Lung microvascular endothelial cell (primary cell): ENCODE data around the gene ADAR. TPM values are rescaled to one million over a fixed set of nuclear protein-coding genes. Genes with fewer than 3 reads are reported as not detected.
A peak's percentile ranks its signal among the peaks of the same experiment; 100 is the strongest.

Experiments
- DNase-seq, 2 donors: peaks; one replicate each; pipeline versions ENCODE4 v3.0.0 to v3.0.0-alpha.2; 2010; ENCODE audit warnings: low read depth in 2 of 2
- total RNA-seq: library from RNA; depleted of rRNA; stranded (reverse); fragments of >200 nt; gene quantifications from 2 replicates; pipeline ENCODE4 v1.2.1, GENCODE V29; 2014

The ADAR gene
- total RNA-seq, 1 donor from 2014 or later, result 66.5 TPM

- no peak for DNase-seq
These were observed 11.4 kb upstream of the ADAR start for GRCh38 chr1:154619181-154619948.

DNA sequence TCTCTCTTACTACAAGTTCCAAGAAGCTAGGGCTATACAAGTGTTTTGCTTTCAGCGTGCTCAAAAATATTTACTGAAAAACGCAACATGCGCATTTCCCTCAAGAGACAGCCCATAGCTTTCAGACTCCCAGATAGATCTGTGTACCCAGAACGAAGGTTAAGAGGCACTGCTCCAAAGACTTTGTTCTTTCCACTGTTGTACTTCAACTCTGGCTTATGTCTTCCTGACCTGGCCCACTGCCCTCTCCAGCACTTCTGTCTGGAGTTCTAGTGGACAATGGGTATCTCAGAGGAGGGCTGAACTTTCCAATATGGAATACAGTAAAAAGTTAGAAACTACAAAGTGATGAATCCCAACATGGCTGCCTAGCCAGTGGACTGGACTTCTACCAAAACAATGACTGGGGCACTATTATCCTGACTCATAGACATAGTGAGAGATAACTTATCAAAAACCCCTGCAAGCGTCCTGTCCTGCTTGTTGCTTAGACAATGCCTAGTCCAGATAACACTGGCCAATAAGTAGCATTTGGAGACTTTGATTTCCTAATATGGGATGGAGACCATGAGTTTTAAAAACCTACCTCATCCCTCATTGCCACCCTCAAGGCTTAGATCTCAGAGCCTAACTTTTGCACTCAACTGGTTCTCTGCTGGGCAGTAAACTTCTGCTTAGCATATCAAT, 8.8 kb upstream of the ADAR start:
- DNase-seq, result peak in 1 of 2 donors; percentile 21

DNA sequence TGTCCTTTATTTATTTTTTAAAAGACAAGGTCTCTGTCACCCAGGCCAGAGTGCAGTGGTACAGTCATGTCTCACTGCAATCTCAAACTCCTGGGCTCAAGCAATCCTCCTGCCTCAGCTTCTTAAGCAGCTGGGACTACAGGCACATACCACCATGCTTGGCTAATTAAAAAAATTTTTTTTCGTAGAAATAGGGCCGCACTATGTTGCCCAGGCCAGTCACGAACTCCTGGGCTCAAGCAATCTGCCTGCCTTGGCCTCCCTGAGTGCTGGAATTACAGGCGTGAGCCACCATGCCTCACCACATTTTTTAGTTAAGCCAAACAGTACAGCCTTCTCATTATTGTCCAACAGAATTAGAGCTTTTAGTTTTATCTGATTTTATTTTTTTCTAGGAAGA, 7.4 kb upstream of the ADAR start:
- DNase-seq, result no peak

DNA sequence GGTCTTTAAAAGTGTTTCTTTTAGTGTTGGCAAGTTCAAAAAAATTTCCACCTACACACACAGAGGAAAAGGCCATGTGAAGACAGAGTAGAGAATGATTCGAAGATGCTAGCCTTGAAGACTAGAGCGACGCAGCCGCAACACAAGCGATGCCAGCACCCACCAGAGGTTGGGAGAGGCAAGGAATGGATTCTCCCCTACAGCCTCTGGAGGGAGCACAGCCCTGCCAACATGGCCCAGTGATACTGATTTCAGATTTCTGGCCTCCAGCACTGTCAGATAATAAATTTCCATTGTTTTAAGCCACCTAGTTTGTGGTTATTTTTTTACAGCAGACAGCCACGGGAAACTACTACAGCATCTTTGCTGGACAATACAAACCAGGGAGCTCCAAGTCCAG, 6.9 kb upstream of the ADAR start:
- DNase-seq, result no peak

DNA sequence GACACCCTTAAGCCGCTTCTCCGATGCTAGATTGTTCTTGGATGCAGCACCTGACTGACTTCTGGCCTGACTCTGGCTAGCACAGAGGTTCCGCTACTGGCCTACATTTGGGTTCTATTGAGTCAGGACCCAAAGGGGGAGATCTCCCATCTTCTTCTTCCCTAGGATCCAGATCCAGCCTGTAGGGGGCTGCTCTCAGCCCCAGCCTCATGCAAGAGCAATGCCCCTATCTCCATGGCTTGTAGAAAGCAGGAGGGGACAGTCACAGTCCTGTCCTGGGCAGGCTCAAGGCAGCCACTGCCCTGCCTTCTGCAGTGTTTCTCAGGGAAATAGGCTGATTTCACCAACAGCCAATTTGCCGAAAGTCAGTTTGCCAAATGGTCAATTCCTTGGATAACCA, 6.3 kb upstream of the ADAR start:
- no peak for DNase-seq

- DNase-seq, result no peak
These were observed 3.3 kb upstream of the ADAR start for GRCh38 chr1:154611150-154611862.

DNA sequence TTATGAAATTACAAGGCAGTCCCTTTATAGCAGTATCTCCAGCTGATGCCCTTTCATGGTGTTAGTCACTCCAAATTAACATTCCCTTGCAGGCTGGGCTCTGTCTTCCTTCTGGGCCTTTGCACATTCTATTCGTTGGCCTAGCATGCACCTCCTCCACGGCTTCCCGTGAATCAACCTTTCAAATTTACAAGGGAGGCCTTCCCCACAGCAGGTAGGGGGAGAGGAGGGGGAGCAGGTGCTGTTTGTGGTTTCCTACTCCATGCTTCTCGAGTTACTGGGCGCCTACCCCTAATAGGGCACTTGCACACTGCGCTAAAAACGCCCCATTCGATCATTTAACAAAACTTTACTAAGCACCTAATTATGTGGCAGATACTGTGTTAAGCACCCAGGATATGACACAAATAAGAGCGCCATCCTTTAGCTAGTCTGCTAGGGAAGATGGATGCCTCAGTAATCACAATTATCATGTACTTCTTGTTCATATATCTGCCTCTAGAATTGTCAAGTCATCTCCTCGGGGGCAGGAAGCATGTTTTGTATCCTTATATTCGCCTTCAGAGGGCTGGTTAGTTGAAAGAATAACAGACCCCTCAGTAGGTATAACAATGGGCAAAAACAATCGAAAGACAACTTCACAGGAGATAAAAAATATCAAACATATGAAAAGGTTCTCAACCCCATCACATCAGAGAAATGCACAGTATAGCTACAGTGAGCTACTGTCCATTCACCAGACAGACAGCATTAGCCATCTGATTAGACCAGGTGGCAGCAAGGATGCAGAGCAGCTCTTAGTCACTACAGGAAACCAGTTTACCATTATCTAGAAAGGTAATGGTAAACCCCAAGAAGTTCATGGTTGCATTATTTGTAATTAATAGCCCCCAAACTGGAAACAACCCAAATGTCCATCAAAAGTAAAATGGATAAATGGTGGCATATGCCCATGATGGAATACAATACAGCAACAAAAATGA, 1.7 kb upstream of the ADAR start:
- DNase-seq, result no peak

DNA sequence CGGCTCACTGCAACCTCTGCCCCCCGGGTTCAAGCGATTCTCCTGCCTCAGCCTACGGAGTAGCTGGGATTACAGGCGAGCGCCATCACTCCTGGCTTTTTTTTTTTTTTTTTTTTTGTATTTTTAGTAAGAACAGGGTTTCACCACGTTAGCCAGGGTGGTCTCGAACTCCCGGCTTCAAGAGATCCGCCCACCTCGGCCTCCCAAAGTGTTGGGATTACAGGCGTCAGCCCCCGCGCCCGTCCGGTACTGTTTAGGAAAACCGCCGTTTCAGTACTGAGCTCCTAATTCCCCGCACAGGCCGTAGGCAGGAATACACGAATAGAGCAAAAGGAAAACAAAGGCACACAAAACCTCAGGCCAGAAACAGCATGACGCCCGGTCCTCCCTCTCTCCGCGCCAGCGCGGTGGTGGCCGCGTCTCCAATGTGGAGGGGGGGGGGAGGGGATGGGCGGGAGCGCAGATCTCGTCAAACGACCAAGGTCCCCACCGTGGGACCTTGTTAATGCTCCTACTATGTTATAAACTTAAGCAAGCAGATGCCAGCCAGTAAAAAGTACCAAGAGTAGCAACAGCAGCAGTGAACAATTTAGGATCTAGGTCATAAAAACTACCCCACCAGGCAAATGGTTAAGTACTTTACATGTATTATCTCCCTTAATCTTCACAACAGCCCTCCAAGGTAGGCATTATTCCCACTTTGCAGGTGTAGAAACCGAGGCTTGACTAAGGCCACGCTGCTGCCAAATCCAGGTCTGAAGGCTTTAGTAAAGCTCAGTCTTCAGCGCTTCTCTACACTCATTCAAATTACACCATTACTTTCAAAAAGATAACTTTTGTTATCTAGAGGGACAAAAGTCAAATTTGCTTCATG, 648 bp upstream of the ADAR start:
- DNase-seq, result peak; percentile 67 to 82

- DNase-seq, result peak; percentile 42 to 57
These were observed 829 bp downstream of the ADAR start for GRCh38 chr1:154607106-154607608.

GRCh38 chr1:154605534-154605933, 2.5 kb downstream of the ADAR start:
- no peak for DNase-seq

DNA sequence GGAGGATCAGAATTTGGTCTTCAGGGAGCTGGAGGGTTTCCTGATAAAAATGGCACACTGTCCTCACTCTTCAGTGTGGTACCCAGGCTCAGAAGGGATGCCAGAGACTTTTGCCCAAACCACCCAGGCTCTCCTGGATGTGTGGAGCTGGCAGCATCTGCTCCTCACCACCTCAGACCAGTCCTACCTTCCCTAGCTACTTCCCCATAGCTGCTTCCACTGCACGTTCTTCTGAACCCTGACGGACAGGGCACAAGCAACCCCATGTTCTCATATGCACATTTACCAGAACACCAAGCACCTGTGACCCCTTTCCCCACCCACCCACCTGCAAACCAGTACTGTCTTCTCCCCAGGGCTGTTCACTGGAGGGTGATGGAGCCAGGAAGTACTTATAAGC, 4.7 kb downstream of the ADAR start:
- DNase-seq, result no peak

DNA sequence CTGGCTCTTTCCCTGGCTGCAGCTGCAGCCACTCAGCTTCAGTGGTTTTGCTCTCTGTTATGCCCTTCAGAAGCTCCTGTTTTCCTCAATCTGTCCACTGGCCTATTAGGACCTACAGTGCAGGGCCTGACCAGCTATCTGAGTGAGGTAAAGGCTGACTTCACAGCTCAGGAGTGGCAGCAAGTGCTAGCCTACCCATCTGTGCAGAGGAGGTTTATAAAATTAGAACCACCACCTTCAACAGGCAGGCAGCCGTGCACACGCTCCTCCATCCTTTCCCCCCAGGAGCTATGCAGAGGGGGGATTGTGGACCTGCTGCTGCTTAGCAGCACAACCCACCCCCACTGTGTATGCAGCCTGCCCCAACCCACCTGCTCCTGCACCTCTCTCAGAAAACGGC, 8.3 kb downstream of the ADAR start:
- DNase-seq, result no peak

GRCh38 chr1:154598871-154599635, 8.9 kb downstream of the ADAR start:
- DNase-seq, result peak in 1 of 2 donors; percentile 28

DNA sequence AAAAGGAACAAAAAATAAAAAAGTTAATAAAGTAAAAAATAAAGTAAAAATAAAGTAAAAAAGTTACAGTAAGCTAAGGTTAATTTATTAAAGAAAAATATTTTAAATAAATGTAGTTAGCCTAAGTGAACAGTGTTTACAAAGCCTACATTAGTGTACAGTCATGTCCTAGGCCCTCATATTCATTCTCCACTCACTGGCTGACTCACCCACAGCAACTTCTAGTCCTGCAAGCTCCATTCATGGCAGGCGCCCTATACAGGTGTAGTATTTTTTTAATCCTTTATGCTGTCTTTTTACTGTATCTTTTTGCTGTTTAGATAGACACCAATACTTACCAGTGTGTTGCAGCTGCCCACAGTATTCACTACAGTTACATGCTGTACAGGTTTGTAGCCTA, 12.4 kb downstream of the ADAR start:
- DNase-seq, result peak in 1 of 2 donors; percentile 39

GRCh38 chr1:154594811-154595210, 13.2 kb downstream of the ADAR start:
- DNase-seq, result no peak

GRCh38 chr1:154593390-154593789, 14.6 kb downstream of the ADAR start:
- no peak for DNase-seq

DNA sequence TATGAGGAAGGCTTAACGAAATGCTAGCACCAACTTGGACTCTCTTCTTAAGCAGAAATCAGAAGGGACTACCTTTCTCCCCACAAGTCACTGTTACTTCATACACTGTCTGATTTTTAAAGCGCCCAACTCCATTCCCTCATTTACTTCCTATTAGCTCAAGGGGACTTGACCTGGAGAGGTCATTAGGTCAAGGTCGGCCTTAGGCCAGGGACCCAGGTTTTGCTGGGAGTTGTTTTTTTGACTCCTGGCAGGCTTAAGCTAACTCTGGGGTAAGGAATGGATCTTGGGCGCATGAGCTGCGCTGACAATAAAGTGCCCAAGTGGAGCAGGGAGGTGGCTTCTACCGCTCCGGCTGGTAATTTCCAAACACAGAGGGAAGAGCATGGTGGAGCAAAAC, 16.8 kb downstream of the ADAR start:
- DNase-seq, result no peak

DNA sequence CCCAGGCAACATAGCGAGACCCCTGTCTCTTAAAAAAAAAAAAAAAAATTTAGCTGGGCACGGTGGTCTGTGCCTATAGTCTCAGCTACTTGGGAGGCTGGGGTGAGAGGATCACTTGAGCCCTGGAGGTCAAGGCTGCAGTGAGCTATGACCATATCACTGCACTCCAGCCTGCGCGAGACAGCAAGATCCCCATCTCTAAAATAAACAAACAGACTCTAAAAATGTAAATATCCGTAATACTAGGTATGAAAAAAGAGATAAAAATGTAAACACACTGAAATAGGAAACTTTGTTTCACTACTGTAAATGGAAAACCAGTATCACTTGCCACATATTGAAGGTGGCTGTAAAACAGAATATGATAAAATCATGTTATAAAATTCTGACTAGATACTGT, 17.2 kb downstream of the ADAR start:
- no peak for DNase-seq

- DNase-seq, result peak in 1 of 2 donors; percentile 33
These were observed 18.2 kb downstream of the ADAR start for GRCh38 chr1:154589780-154590179.
